Kidney (tissue), 14 donors: Measurements from ENCODE around the gene CBLN3. TPM values are rescaled to one million over a fixed set of nuclear protein-coding genes. Genes with fewer than 3 reads are reported as not detected.

Experiments
- DNase-seq, 5 donors: peaks; one replicate each; pipeline ENCODE4 v3.0.0-alpha.2; 2013 to 2020
- FAIRE-seq: peaks from 2 replicates; lab custom pipeline; 2012; peaks lifted over from hg19 to GRCh38; lab: Jason Lieb, UNC
- H3K27ac ChIP-seq, 2 donors: one replicate each; pipeline ENCODE4 v1.7.0; 2013; ENCODE audit warnings: low read depth in 2 of 2, low read length in 2 of 2, inconsistent platforms in 1 of 2
- H3K27me3 ChIP-seq: one replicate; pipeline ENCODE4 v1.7.1; 2013; ENCODE audit warnings: low read length, inconsistent platforms; ENCODE audit not compliant: control insufficient read depth, insufficient read depth
- H3K36me3 ChIP-seq, 3 donors: one replicate each; pipeline versions ENCODE4 v1.7.0 to v1.7.1; 2013; ENCODE audit warnings: low read length in 3 of 3, control low read depth in 1 of 3, inconsistent platforms in 1 of 3; ENCODE audit not compliant: insufficient read depth in 3 of 3, control insufficient read depth in 2 of 3
- H3K4me1 ChIP-seq, 3 donors: one replicate each; pipeline versions ENCODE4 v1.7.0 to v1.7.1; 2013; ENCODE audit warnings: low read length in 3 of 3, inconsistent platforms in 1 of 3, low read depth in 1 of 3; ENCODE audit not compliant: control insufficient read depth in 2 of 3, insufficient read depth in 2 of 3
- H3K4me3 ChIP-seq, 3 donors: one replicate each; pipeline versions ENCODE4 v1.7.0 to v1.8.1; 2013; ENCODE audit warnings: low read length in 3 of 3, control low read depth in 1 of 3, inconsistent platforms in 1 of 3
- H3K9ac ChIP-seq, 3 donors: one replicate each; pipeline versions ENCODE4 v1.7.0 to v1.7.1; 2013; ENCODE audit warnings: low read length in 3 of 3, control low read depth in 1 of 3, inconsistent platforms in 1 of 3
- H3K9me3 ChIP-seq, 3 donors: one replicate each; pipeline versions ENCODE4 v1.7.0 to v1.7.1; 2013; ENCODE audit warnings: low read length in 3 of 3, control low read depth in 1 of 3, inconsistent platforms in 1 of 3; ENCODE audit not compliant: control insufficient read depth in 2 of 3, insufficient read depth in 1 of 3
- CTCF ChIP-seq: IDR thresholded peaks from 3 replicates; pipeline ENCODE4 v1.5.1; 2012; ENCODE audit warnings: mild to moderate bottlenecking, moderate library complexity, borderline replicate concordance; ENCODE audit not compliant: insufficient read depth; ENCODE audit errors: extremely low read depth
- intact Hi-C: fragments of 100-400 bp; cut with DNase I; formaldehyde crosslinking; loops from one replicate; pipeline ENCODE4 v1.11.1; 2022
- polyA plus RNA-seq: library from polyadenylated mRNA; stranded (reverse); fragments of 350-450 nt; fragmentation: Illumina TruSeq; extraction: RNeasy Lipid Tissue Mini Kit (QIAGEN cat#74804); gene quantifications from one replicate; pipeline ENCODE4 v1.2.3, GENCODE V29; 2014; ENCODE audit warnings: low read depth, low replicate concordance; ENCODE audit not compliant: insufficient read depth
- total RNA-seq: library from RNA; stranded (reverse); fragmentation: NEBNext Ultra II Directional; extraction: Animal tissue kit (Norgen Biotek cat#: 25700); gene quantifications from one replicate; pipeline ENCODE4 v1.2.1, GENCODE V29; 2021
- donor health status: control.
- donor health status: control.
- donor health status: control.
- donor health status: control.
- donor health status: control.
- donor health status: DM: yes; HTN: yes; CAD: no.
- donor health status: Normal renal cell carcinoma (clear cell type).

Gene CBLN3
- total and polyA plus RNA-seq, 2 donors from 2014 or later, result 1.3 to 2.6 TPM

GRCh38 chr14:24431569-24432258, 2.2 kb upstream of the CBLN3 start:
- no peak for FAIRE-seq
- H3K9me3 ChIP-seq, result no peaks in the 10 kb centered on the region
- no peaks in the 10 kb centered on the region for H3K27me3 ChIP-seq
- peak; percentile 90 for TF ChIP-seq CTCF
- peak; percentile 88 to 95 (median 92) for DNase-seq
- H3K36me3 ChIP-seq, result peaks cover 3 to 17% (median 16%) of the 10 kb centered on the region in 3 donors
- peak overlapping the region in 1 of 2 donors; percentile 96 for H3K27ac ChIP-seq
- peaks cover 0 to 27% (median 15%) of the 10 kb centered on the region in 3 donors for H3K4me1 ChIP-seq
- peak overlapping the region in 1 of 3 donors; percentile 98 for H3K9ac ChIP-seq
- intact Hi-C loops, result no loop called here
- peak overlapping the region in 1 of 3 donors; percentile 98 for H3K4me3 ChIP-seq

- Histone ChIP-seq H3K4me3 (peak overlapping the region; percentile 81 to 98 (median 96)), H3K9me3 (no peaks in the 10 kb centered on the region), H3K9ac (peak overlapping the region; percentile 74 to 98 (median 94)), H3K36me3 (peaks cover 3 to 17% (median 13%) of the 10 kb centered on the region in 3 donors), H3K27ac (peak overlapping the region; percentile 96 to 98), H3K4me1 (peaks cover 0 to 28% (median 15%) of the 10 kb centered on the region in 3 donors), H3K27me3 (no peaks in the 10 kb centered on the region)
- FAIRE-seq (no peak), DNase-seq (peak in 3 of 5 donors; percentile 60 to 78 (median 62))
- intact Hi-C loops, result no loop called here
- no peak for TF ChIP-seq CTCF
Observed at GRCh38 chr14:24430682-24431568, 1.5 kb upstream of the CBLN3 start.

GRCh38 chr14:24430143-24430681, 744 bp upstream of the CBLN3 start:
- DNase-seq (peak; percentile 83 to 93 (median 91)), FAIRE-seq (no peak)
- Histone ChIP-seq H3K27ac (peak overlapping the region; percentile 96 to 98), H3K36me3 (peaks cover 3 to 17% (median 13%) of the 10 kb centered on the region in 3 donors), H3K9me3 (no peaks in the 10 kb centered on the region), H3K4me3 (peak overlapping the region; percentile 81 to 98 (median 96)), H3K4me1 (peaks cover 0 to 30% (median 15%) of the 10 kb centered on the region in 3 donors), H3K27me3 (no peaks in the 10 kb centered on the region), H3K9ac (peak overlapping the region; percentile 74 to 98 (median 94))
- TF ChIP-seq CTCF, result no peak
- intact Hi-C loops, result no loop called here
